GM13976 (cell line): ENCODE measurements around the gene PTPRCAP.

Experiments
- DNase-seq: peaks from one replicate; pipeline ENCODE4 v3.0.0; 2012; ENCODE audit warnings: low spot score
- in situ Hi-C: fragments of 300-500 bp; cut with MboI; formaldehyde crosslinking; loops from one replicate; pipeline ENCODE4 v1.12.0; 2022; ENCODE audit warnings: low sequenced_read_pairs, mixed read lengths, inconsistent platforms; ENCODE audit not compliant: unreplicated experiment
- TF ChIP-seq, protein P1 (sequence below): IDR thresholded peaks from 2 replicates; pipeline ENCODE4 v1.5.1; 2012; ENCODE audit warnings: borderline replicate concordance, mild to moderate bottlenecking; ENCODE audit not compliant: insufficient read depth; ENCODE audit errors: extremely low read depth, missing control alignments, control extremely low read depth

Gene PTPRCAP

DNA sequence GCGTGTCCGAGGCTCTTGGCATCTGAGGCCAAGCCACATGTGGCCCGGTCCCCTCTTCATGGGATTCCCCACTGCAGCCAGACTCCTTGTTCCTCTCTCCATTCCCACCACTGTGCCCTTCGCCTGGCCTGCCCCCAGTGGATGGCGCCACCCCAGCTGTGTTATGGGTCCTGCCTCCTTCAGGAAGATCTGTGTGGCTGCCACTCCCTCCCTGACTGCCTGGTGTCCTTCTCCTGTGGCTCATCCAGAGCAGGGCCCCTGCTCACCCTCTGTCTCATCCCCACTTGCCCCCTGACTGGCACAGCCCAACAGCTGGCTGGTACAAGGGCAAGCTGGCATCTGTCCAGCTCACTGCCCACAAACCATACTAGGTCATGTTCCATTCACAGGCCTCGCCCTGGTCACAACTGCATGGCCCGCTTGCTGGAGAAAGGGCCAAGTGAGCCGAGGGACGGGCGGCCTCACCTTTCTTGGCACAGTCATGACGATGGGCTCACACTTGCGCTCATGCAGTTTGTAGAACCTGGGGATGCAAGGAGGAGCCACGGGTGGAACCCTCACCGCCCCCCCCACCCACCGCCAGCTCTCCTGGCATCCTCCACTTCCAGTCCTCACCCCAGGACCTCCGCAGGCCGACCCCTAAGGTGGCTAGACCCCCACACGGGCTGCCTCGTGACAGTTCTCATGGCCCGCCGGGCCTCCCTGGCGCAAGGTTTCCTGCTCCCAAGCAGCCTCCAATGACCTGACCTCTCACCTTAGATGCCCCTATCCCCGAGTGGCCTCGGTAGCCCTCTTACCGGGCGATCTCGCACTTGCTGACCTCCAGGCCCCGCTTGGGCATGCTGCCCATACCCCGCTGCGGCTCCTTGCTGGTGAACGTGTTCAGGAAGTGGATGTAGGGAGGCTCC lies 2.1 kb upstream of the PTPRCAP start:
- DNase-seq: no peak
- TF ChIP-seq, protein P1, sequence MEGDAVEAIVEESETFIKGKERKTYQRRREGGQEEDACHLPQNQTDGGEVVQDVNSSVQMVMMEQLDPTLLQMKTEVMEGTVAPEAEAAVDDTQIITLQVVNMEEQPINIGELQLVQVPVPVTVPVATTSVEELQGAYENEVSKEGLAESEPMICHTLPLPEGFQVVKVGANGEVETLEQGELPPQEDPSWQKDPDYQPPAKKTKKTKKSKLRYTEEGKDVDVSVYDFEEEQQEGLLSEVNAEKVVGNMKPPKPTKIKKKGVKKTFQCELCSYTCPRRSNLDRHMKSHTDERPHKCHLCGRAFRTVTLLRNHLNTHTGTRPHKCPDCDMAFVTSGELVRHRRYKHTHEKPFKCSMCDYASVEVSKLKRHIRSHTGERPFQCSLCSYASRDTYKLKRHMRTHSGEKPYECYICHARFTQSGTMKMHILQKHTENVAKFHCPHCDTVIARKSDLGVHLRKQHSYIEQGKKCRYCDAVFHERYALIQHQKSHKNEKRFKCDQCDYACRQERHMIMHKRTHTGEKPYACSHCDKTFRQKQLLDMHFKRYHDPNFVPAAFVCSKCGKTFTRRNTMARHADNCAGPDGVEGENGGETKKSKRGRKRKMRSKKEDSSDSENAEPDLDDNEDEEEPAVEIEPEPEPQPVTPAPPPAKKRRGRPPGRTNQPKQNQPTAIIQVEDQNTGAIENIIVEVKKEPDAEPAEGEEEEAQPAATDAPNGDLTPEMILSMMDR: no peak
- in situ Hi-C loops: no loop called here

GRCh38 chr11:67438158-67438902 lies 848 bp upstream of the PTPRCAP start:
- DNase-seq: peak; percentile 81
- in situ Hi-C loops: no loop called here
- TF ChIP-seq, protein P1: no peak

DNA sequence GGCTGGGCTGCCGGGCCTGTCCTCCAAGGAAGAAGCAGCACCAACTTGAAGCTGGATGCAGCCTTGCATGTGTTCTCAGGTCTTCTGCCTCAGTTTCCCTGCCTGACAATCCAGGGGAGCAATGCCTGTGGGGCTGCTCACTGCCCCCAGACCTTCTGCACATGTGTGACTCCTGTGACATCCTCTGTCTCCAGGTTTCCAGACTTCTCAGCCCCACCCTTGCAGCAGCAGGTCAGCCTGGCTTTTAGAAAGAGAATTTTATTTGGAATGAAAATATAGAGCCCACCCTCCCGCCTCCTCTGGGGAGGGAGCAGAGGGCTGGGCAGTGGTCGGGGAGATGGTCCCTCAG lies 301 bp upstream of the PTPRCAP start:
- no peak for DNase-seq
- in situ Hi-C loops: no loop called here
- TF ChIP-seq, protein P1: no peak

DNA sequence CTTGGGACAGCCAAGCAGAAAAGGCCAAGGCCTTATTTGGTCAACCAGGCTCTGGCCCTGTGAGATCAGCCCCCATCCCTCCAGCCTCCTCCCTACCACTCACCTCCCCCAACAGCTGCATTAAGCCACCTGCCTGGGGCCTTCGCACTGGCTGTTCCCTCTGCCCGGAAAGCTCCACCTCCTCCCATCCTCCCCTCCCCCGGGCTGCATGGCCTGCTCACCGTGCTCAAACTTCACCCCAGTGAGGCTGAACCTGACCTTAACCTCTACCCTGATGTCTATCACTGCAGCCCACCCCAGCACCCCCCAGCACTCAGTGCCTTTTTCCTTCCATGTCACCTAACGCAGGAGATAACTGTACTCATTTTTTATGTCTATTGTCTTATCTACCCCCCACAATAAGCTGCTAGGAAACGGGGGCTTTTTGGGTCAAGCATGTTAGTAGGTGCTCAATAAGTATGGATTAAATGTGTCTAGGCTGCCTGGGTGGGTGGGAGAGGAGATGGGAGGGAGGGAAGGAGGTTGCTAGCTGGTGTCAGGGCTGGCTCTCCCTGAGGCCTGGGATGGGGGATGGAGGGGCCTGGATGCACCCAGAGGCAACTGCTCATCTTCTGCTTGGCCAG lies 912 bp downstream of the PTPRCAP start:
- peak; percentile 91 for DNase-seq
- TF ChIP-seq, protein P1: no peak
- in situ Hi-C loops: no loop called here

GRCh38 chr11:67435727-67436458 lies 1.6 kb downstream of the PTPRCAP start:
- TF ChIP-seq, protein P1: no peak
- in situ Hi-C loops: no loop called here
- DNase-seq: no peak
